K562 (cell line): ENCODE data around the gene MARCHF9. TPM values are rescaled to one million over a fixed set of nuclear protein-coding genes. Genes with fewer than 3 reads are reported as not detected.

Source experiments
- ARID3B ChIP-seq: fragments of 250-450 bp; sonication (Bioruptor Pico); IDR thresholded peaks from 2 replicates; pipeline ENCODE4 v1.4.0; 2020; ENCODE audit warnings: borderline replicate concordance
- DNMT1 ChIP-seq: fragments of 450-650 bp; IDR thresholded peaks from 2 replicates; pipeline ENCODE4 v1.6.1; 2016; ENCODE audit warnings: antibody characterized with exemption, mild to moderate bottlenecking
- GTF2F1 ChIP-seq: IDR thresholded peaks from 2 replicates; pipeline ENCODE4 v1.6.1; 2011; ENCODE audit warnings: low read depth, low read length, improper control_type of control experiment
- MAZ ChIP-seq, 2 experiments: fragments of 450-650 bp in 1 of 2; sonication (generic) in 1 of 2; formaldehyde crosslinking; IDR thresholded peaks in 1 of 2; conservative IDR thresholded peaks in 1 of 2; 2 replicates each; pipeline versions ENCODE4 v1.4.0 to v1.5.0; 2020; ENCODE audit warnings: mild to moderate bottlenecking in 1 of 2, missing genetic modification reagents in 1 of 2
- MCM2 ChIP-seq: fragments of 450-650 bp; IDR thresholded peaks from 2 replicates; pipeline ENCODE4 v1.6.1; 2017; ENCODE audit warnings: low read depth, mild to moderate bottlenecking
- NEUROD1 ChIP-seq: fragments of 150-350 bp; IDR thresholded peaks from 2 replicates; pipeline ENCODE4 v1.6.1; 2014; ENCODE audit warnings: borderline replicate concordance, low read length, low read depth; ENCODE audit not compliant: partially characterized antibody
- POU5F1 ChIP-seq: fragments of 150-350 bp; IDR thresholded peaks from 2 replicates; pipeline ENCODE4 v1.6.1; 2014; ENCODE audit warnings: borderline replicate concordance, low read length, low read depth, mild to moderate bottlenecking; ENCODE audit not compliant: partially characterized antibody
- TRIM28 ChIP-seq: fragments of 450-650 bp; IDR thresholded peaks from 2 replicates; pipeline ENCODE4 v1.6.1; 2017
- ZBTB11 ChIP-seq, 3 experiments: fragments of 200-800 bp in 1 of 3; fragments of 250-450 bp in 1 of 3; fragments of 450-650 bp in 1 of 3; sonication (Bioruptor Pico) in 1 of 3; sonication (Bioruptor generic) in 1 of 3; formaldehyde crosslinking in 1 of 3; IDR thresholded peaks; 2 replicates each; pipeline versions ENCODE4 v1.6.1 to v1.8.0; 2016 to 2022; ENCODE audit warnings: mild to moderate bottlenecking in 2 of 3, missing genetic modification characterization in 2 of 3, missing compliant biosample characterization in 1 of 3, moderate library complexity in 1 of 3
- ZZZ3 ChIP-seq: fragments of 450-650 bp; IDR thresholded peaks from 2 replicates; pipeline ENCODE4 v1.6.1; 2016; ENCODE audit warnings: antibody characterized with exemption, mild to moderate bottlenecking, moderate library complexity
- polyA plus RNA-seq, 8 experiments: library from polyadenylated mRNA; depleted of rRNA in 4 of 8; stranded (reverse) in 5 of 8; unstranded in 3 of 8; fragments of >200 nt; fragmentation: Nextera tagmentation in 2 of 8; fragmentation: Illumina TruSeq in 1 of 8; extraction: Ambion mirVana in 2 of 8; extraction: Trizol in 1 of 8; gene quantifications; 2 replicates each; pipeline versions ENCODE4 v1.2.1 to v1.2.3, GENCODE V29; 2011 to 2014; ENCODE audit warnings: inconsistent platforms in 1 of 8, missing spikeins in 1 of 8
- total RNA-seq, 7 experiments: library from RNA; depleted of rRNA in 6 of 7; stranded (reverse); fragments of >200 nt in 6 of 7; fragmentation: Illumina TruSeq in 2 of 7; extraction: Trizol in 2 of 7; gene quantifications; 2 replicates each; pipeline versions ENCODE4 v1.2.1 to v1.2.3, GENCODE V29; 2011 to 2021; ENCODE audit warnings: low replicate concordance in 1 of 7

Gene MARCHF9
- total and polyA plus RNA-seq, 9 of the 15 experiments (the other 6 are each of a cell fraction or from before 2014, with no cell fraction given) = 0.80 to 12.4 (median 6.2) TPM

GRCh38 chr12:57738661-57739237 lies 16.2 kb upstream of the MARCHF9 start, which contains the start of gene AGAP2 (continued):
- peak; percentile 91 for TF ChIP-seq NEUROD1
- TF ChIP-seq TRIM28 = no peak
- no peak for TF ChIP-seq MCM2
- no peak for TF ChIP-seq ZZZ3
- TF ChIP-seq ARID3B (CRISPR knock-in tag) = no peak
- no peak for TF ChIP-seq DNMT1
- 0 out of 4 replicates have a peak, but pooled peaks of 1 of the 2 experiments have one; percentile 17 for TF ChIP-seq MAZ (CRISPR knock-in tag; conservative IDR thresholded peaks at IDR 0.05 in 1 of 2, IDR thresholded peaks at IDR 0.05 in 1 of 2)
- no peak for TF ChIP-seq POU5F1
- no peak for TF ChIP-seq GTF2F1
- TF ChIP-seq ZBTB11 (CRISPR knock-in tag; IDR thresholded peaks at IDR 0.05) = no peak
